ENCODE data around the gene COL21A1.

- TF ChIP-seq, protein P1, sequence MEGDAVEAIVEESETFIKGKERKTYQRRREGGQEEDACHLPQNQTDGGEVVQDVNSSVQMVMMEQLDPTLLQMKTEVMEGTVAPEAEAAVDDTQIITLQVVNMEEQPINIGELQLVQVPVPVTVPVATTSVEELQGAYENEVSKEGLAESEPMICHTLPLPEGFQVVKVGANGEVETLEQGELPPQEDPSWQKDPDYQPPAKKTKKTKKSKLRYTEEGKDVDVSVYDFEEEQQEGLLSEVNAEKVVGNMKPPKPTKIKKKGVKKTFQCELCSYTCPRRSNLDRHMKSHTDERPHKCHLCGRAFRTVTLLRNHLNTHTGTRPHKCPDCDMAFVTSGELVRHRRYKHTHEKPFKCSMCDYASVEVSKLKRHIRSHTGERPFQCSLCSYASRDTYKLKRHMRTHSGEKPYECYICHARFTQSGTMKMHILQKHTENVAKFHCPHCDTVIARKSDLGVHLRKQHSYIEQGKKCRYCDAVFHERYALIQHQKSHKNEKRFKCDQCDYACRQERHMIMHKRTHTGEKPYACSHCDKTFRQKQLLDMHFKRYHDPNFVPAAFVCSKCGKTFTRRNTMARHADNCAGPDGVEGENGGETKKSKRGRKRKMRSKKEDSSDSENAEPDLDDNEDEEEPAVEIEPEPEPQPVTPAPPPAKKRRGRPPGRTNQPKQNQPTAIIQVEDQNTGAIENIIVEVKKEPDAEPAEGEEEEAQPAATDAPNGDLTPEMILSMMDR (IDR thresholded peaks at IDR 0.05), result no peak
- no peak for TF ChIP-seq POLR2A (IDR thresholded peaks at IDR 0.05)
- no peak for TF ChIP-seq EP300 (IDR thresholded peaks at IDR 0.05)
Measured at GRCh38 chr6:56104591-56104990, 142.8 kb downstream of the COL21A1 start.
